Activated CD4-positive, alpha-beta T cell treated with anti-CD3 and anti-CD28 coated beads, Interleukin-10, Interleukin-2, amounts not matched to agents 100 ng/mL and 50 ng/mL, durations not matched to agents 16 hours and 8 hours (primary cell): ENCODE data around the gene CERS4.
"Not testable (repeated sequence)": the region's sequence is repeated elsewhere in the genome, so short reads cannot be mapped to it uniquely, and the experiment has no call there.

Source experiments
- DNase-seq: peaks from one replicate; pipeline ENCODE4 v3.0.0-alpha.2; 2020

CERS4 gene

DNA sequence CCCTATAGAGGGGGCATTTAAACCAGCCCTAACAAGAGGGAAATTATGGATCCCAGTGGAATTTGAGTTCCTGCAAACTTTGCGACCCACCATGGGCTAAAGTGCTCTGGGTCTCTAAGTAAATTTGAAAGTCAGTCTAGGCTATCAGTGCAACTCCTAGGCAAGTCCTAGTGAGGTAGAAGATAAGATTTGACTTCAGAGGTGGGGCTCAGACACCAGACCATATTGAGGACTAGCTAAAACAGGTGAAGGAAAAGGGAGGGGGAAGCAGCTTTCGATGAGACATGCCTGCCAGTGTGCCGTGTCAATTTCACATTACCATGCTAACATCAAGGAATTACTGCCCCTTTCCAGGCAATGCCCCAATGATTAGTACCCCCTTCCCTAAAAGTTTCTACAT lies 60.6 kb downstream of the CERS4 start:
- DNase-seq: no peak

DNA sequence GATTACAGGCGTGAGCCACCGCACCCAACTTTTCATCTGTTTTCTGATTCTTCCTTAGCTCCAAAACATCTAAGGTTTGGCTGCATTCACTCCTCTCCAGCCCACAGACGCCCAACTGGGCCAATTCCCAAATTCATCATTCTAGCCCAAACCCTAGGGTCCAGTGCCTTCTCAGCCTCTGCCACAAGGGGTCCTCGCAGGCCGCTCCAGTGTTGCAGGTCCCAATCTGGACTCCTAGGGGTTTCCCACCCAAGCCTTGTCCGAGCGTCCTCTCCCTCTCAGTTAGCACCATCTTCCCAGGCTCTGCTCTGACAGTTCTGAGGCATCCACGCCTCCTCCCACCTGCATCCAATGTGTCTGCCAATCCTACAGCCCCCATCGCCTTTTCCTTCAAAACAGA lies 67.3 kb downstream of the CERS4 start:
- not testable (repeated sequence) for DNase-seq

DNA sequence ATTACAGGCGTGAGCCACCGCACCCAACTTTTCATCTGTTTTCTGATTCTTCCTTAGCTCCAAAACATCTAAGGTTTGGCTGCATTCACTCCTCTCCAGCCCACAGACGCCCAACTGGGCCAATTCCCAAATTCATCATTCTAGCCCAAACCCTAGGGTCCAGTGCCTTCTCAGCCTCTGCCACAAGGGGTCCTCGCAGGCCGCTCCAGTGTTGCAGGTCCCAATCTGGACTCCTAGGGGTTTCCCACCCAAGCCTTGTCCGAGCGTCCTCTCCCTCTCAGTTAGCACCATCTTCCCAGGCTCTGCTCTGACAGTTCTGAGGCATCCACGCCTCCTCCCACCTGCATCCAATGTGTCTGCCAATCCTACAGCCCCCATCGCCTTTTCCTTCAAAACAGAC lies 82.2 kb downstream of the CERS4 start:
- not testable (repeated sequence) for DNase-seq

DNA sequence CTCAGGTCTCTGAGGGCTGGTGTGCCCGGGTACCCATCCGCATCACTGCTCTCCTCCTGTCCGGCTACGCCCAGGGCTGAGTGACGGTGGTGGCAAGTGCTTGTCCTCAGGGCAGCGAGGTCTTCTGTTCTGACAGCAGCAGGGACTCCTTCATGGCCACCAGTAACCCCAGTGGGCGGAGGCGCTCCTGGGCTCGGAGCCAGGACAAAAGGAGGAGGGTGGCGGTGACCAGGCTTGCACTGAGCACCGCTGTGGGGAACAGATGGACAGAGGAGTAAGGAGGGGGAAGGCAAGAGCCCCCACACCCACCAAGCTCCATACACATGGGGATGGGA lies 93.2 kb downstream of the CERS4 start:
- peak; percentile 0 for DNase-seq

DNA sequence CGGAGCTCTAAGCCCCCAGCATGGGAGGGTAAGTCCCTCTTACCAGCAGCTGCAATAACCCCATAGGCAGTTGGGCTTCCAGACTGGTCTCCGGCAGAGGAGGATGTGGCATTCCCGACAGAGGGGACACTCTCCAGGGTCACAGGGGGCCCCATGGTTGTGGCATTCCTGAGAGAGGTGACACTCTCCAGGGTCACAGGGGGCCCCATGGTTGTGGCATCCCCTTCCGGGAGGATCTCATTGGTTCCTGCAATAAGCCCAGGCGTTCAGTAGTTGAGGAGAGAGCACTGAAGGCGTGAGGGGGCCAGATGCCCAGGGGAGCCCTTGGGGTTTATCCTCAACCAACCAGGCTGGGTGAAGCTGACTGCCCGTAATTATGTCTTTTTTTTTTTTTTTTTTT lies 93.6 kb downstream of the CERS4 start:
- DNase-seq: peak; percentile 0

DNA sequence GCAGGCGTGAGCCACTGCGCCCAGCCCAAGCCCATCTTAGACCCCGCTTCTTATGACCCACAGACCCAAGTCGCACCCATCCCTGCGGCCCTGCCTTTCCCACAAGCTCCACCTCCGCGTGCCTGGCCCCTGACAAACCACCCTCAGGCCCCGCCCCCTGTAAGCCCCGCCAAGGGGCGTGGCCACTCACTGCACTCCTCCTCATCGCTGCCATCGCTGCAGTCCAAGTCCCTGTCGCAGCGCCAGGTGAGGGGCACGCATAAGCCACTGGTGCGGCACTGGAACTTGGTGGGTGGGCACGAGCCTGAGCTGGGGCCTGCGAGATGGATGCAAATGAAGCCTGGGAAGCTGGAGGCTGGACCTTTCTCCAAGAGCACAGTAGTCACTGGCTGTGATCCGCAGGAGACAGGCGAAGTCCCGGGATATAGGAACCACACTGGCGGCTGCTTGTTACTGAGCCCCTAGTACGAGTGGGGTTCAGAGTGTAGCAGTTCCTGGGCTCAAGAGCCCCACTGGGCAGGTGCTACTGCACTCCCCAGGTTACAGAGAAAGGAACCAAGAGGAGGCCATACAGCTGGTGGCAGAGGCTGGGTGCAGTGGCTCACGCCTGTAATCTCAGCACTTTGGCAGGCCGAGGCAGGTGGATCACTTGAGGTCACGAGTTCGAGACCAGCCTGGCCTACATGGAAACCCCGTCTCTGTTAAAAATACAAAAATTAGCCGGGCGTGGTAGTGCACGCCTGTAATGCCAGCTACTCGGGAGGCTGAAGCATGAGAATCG lies 95.9 kb downstream of the CERS4 start:
- peak; percentile 27 for DNase-seq

DNA sequence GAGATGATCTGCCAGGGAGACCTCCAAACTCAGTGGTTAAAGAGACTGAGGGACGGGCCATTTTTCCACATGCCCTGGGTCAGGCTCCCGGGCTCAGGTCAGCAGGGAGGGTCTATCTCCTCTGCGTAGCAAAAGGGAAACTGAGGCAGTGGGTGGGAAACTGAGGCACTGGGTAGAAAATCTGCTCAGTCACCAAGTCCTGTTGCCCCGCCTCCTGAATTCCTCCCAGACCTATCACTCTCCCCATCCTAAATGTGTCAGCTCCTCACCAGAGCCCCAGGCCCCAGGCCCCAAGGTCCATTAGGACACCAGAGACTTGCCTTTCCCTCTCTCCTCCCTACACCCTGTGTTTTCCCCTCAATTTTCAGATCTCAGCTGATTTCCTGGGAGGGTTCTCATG lies 96.6 kb downstream of the CERS4 start:
- DNase-seq: peak; percentile 0

DNA sequence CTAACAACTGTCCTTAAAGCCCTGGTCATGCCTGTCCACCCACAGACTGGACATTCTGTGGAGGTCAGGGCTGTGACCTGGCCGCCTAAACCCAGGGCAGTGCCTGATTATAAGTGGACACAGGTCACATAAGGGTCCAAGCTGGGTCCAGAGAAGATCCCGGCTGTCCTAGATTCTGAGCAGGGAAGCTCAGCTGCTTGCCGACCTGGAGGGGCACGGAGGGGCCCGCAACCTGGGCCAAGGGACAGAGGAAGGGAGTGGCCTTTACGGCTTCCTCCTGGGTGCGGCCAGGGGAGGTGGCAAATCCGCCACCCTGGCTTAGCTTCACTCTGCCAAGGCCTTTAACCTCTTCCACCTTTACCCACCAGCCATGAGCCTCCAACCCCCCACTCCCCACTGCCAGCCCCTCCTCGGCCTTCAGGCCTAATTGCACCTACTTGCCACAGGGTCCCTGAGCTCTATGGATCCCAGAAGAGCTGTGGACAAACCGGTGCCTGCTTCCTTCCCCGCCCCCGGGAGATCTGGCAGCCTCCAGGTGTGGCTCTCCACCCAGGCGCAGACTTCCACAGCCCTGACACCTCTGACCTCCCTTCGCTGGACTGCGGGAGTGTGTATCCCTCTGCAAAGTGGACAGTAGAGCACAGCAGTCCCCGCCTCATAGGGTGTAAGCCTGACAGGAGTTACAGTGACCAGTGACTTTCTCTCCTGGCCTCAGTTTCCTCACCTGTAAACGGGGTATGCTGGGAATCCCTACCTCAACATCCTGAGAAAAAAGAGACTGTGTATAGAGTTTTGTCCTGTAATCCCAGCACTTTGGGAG lies 97.3 kb downstream of the CERS4 start:
- DNase-seq: peak; percentile 2

DNA sequence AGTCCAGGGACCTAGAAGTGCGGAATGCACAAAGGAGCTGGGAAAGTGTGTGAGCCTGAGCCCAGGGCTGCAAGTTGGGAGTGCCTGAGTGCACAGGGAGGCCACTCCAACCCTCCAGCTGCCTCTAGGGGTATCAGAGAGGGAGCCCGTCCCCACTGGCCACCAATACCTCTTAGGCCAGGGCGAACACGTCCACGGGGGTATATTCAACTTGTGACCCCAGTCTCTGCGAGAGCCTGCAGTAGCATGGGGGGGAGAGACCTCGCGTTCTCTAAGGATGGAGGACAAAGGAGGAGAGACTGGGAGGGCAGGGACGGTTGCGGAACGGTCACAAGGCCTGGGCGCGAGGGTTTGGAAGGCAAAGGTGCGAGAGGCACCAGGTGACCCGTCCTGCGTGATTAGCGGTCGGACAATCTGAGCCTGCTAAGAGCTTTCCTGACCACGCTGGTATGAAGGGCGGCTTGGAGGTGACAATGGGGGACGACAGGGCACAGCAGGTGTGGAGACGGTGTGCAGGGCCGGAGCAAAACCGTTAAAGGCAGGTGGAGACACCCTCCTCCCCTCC lies 98.3 kb downstream of the CERS4 start:
- peak; percentile 4 for DNase-seq

DNA sequence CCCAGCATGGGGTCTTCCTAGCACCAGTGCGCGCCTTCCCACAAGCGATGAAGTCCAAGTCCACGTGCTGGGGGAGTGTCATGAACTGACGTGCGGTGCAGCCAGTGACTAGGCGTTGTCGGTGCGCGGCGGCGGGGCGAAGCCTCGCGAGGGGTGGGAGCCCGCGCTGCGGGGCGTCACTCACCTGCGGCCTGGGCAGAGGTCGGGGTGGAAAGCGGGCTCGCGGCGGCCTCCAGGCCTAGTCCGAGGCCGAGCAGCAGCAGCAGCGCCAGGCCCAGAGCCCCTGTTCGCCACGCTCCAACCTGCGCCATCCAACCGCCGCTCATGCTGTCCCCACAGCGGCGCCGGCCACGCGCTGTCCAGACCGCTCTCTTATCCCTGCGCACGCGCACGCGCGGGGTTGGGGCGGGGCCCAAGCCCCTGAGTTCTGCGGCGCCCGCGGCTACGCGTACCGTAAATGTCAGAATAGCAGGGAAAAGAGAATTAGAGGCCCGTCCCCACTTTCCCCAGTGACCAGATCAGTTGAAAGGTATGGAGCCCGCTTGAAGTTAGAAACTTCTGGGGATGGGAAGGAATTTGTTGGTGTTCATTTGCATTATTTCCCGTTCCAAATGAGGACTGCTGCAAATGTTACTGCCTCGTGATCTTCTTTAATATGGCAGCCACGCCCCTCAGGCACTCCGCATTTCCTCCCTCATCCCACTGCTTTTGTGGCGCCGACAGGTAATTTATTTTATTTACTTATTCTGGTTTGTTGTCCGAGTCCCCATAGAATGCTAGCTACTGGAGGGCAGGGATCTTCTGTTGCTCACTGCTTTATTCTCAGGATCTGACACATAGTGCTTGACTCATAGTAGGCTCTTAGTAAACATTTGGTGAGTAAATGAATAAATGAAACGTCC lies 99.0 kb downstream of the CERS4 start, which contains the start of gene CD320:
TSS of gene CD320 (minus strand) at position 394 of the 902 bp plus-strand sequence. CDS start at position 326, 68 bp downstream.
- DNase-seq: peak; percentile 92

DNA sequence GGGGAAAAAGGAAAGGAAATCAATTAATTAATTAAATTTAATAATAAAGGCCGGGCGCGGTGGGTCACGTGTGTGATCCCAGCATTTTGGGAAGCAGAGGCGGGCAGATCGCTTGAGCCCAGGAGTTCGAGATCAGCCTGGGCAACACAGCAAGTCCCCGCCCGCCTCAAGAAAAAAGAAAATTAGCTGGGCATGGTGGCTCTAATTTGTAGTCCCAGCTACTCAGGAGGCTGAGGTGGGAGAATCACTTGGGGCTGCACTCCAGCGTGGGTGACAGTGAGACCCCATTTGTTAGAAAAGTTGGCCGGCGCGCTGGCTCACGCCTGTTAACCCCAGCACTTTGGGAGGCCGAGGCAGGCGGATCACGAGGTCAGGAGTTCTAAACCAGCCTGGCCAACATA lies 99.7 kb downstream of the CERS4 start:
- no peak for DNase-seq

DNA sequence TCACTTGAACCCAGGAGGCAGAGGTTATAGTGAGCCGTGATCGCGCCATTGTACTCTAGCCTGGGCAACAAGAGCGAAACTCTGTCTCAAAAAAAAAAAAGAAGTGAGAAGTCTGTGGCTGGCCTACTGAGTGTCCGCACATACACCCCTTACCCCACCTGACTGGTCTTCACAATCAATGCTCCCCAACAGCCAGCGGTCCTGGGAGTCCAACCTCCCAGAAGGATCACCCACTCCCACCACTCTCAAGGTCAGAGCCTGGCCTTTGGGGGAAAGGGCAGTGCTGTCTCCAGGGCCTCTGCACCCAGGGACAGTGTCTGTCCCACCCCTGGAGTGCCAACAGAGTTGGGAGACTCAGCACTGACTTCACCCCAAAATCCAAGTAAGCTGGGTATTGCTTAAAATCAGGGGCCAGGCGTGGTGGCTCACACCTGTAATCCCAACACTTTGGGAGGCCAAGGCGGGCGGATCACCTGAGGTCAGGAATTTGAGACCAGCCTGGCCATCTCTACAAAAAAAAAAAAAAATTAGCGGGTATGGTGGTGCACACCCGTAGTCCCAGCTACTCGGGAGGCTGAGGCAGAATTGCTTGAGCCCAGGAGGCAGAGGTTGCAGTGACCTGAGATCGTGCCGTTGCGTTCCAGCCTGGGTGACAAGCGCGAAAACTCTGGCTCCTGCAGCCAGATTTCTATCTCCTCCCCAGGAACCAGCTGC lies 101.3 kb downstream of the CERS4 start:
- DNase-seq: no peak

DNA sequence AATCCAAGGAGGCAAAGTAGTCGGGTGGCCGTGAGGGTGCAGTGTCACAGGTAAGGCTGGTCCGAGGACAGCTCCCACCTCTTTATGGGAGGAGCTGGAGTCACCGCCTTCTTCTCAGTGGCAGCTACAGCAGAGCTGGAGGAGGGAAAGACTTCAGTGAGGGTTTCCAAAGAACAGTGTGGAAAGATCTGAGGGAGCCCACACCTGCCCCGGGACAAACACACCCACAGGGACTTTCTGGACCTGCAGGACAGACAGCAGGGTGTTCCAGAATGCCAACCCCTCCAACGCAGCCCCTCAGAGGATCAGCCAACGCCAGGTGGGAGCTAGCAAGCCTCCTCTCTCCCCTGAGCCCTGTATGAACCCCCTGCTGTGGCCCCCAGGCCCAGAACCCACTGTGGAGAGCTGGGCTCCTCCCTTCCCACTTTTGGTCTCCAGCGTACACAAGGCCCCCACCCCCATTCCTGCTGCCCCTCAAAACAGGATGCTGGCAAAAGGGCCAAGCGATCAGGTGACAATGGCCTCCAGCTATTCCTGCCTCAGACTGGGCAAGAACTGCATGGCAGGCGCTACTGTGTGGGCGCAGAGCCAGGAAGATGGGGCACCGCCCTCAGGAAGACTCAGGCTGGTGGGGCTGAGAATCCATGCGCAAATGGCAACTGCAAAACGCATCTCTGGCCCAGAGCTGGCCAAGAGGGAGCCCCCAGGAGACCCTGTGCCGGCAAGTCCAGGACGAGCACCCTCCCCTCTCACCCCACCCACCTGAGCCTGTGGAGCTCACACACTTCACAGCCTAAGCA lies 102.5 kb downstream of the CERS4 start:
- DNase-seq: no peak
